ENCODE data around the gene FBRSL1. TPM values are rescaled to one million over a fixed set of nuclear protein-coding genes. Genes with fewer than 3 reads are reported as not detected.

Gene FBRSL1
- total RNA-seq, 4 donors from 2014 or later = 14.4 to 28.1 (median 18.5) TPM

DNA sequence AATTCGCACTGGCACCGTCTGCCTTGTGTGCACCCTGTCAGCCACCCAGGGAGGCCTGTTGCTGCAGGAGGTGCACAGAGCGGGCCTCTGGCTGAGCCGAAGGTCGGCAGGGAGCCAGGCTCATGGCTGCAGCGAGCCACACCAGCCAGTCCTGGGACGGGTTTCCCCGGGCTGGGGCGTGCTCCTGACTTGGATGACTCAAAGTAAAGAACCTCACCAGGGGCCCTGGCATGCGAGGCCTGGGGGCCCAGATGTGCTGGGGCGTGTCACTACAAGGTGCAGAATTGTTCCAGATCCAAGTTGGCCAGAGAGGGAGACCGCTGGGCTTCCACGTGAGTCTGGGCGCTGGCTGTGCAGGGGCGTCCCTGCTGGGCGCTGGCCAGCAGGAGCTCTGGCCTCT is 34.5 kb downstream of the FBRSL1 start:
- Histone ChIP-seq H3K36me3 (peaks cover 0 to 39% (median 23%) of the 10 kb centered on the region in 4 donors), H3K27ac (replicated peaks in 1 of 4) (no peak overlapping the region), H3K9me3 (no peaks in the 10 kb centered on the region), H3K27me3 (no peaks in the 10 kb centered on the region), H3K4me1 (peaks cover 20 to 46% (median 30%) of the 10 kb centered on the region in 4 donors), H3K4me3 (no peak overlapping the region)
- DNase-seq (ENCODE audit: extremely low spot score) = no peak
- intact Hi-C loops (cut with DNase I) = loop anchor here (5.0 kb wide), 1 partner anchor 107 kb away; no protein-coding TSS in a partner anchor
- TF ChIP-seq POLR2AphosphoS5 (IDR thresholded peaks at IDR 0.05) (no peak), EP300 (IDR thresholded peaks at IDR 0.05) (no peak), POLR2A (IDR thresholded peaks at IDR 0.05; ENCODE audit: low read depth) (no peak)
- TF ChIP-seq, protein P1, sequence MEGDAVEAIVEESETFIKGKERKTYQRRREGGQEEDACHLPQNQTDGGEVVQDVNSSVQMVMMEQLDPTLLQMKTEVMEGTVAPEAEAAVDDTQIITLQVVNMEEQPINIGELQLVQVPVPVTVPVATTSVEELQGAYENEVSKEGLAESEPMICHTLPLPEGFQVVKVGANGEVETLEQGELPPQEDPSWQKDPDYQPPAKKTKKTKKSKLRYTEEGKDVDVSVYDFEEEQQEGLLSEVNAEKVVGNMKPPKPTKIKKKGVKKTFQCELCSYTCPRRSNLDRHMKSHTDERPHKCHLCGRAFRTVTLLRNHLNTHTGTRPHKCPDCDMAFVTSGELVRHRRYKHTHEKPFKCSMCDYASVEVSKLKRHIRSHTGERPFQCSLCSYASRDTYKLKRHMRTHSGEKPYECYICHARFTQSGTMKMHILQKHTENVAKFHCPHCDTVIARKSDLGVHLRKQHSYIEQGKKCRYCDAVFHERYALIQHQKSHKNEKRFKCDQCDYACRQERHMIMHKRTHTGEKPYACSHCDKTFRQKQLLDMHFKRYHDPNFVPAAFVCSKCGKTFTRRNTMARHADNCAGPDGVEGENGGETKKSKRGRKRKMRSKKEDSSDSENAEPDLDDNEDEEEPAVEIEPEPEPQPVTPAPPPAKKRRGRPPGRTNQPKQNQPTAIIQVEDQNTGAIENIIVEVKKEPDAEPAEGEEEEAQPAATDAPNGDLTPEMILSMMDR (IDR thresholded peaks at IDR 0.05) = no peak
- WGBS = 78% methylated on average over 10 of the region's 16 CpGs

DNA sequence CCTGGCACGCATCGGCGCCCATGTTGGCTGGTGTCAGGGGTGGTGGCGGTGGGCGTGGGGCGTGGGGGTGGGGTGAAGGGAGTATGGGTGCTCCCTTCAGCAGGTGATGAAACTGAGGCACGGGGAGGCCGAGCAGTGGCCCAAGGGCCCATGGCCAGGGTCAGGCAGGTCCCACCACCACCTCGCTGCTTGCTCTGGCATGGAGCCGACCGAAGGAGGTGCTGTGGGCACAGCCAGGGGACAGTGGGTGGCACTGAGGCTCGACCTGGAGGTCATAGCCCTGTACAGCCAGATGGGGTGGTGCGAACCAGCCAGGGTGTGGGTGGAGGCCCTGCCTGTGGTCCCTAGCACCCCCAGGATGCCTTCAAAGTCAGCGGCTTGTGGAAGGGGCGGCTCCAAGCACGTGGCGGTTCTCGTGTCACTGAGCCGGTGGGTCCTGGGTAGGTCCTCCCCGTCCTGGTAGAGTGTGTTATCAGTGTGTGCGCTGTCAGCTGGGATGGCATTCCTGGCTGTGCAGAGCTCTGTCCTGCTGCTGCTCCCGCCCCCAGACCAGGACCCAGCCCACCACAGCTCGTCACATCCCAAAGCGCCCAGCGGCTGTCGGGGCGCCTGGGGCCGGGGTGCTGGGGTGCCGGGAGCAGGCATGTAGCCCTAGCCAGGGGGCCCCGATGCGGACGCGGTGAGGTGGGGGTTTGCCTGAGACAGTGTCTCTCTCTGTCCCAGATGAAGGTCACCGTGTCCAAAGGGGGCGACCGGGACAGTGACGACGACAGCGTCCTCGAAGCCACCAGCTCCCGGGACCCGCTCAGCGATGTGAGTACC is 35.3 kb downstream of the FBRSL1 start:
- Histone ChIP-seq H3K4me3 (no peak overlapping the region), H3K27ac (replicated peaks in 1 of 4) (no peak overlapping the region), H3K4me1 (peaks cover 18 to 40% (median 27%) of the 10 kb centered on the region in 4 donors), H3K36me3 (peaks cover 0 to 43% (median 25%) of the 10 kb centered on the region in 4 donors), H3K27me3 (no peaks in the 10 kb centered on the region), H3K9me3 (no peaks in the 10 kb centered on the region)
- intact Hi-C loops (cut with DNase I) = no loop called here
- TF ChIP-seq EP300 (IDR thresholded peaks at IDR 0.05) (no peak), POLR2AphosphoS5 (IDR thresholded peaks at IDR 0.05) (no peak), POLR2A (IDR thresholded peaks at IDR 0.05; ENCODE audit: low read depth) (no peak)
- TF ChIP-seq, protein P1 (IDR thresholded peaks at IDR 0.05) = no peak
- WGBS = 92% methylated on average over 11 of the region's 43 CpGs
- DNase-seq (ENCODE audit: extremely low spot score) = no peak

DNA sequence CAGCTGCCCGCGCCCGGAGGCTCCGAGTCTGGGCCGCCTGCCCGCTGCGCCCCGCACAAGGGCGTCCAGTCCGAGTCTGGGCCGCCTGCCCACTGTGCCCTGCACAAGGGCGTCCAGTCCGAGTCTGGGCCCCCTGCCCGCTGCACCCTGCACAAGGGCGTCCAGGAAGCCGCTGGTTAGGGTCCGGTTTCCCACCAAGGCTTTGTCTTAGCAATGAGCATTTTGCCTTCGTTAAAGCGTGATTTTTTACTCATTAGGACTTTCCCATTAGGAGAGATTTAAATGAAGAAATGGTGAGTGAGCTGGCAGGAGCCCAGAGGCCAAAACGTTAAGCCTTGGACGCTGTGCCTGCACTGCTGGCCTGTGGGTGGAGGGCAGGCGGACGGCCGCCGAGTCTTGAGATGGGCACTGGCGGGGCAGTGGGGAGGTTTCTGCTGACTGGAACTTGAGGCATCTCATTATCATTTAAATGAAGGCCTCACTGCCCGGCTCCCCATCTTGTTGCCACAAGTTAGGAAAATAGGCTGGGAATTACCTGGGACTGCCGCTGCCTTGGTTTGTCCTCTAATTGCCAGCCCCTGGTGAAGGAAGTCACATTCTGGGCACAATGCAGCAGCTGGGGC is 36.0 kb downstream of the FBRSL1 start:
- H3K4me3 ChIP-seq = no peak overlapping the region
- no peaks in the 10 kb centered on the region for H3K27me3 ChIP-seq
- H3K27ac ChIP-seq (replicated peaks in 1 of 4) = no peak overlapping the region
- intact Hi-C loops (cut with DNase I) = no loop called here
- no peak for TF ChIP-seq EP300 (IDR thresholded peaks at IDR 0.05)
- TF ChIP-seq POLR2A (IDR thresholded peaks at IDR 0.05; ENCODE audit: low read depth) = no peak
- no peak for TF ChIP-seq POLR2AphosphoS5 (IDR thresholded peaks at IDR 0.05)
- DNase-seq (ENCODE audit: extremely low spot score) = no peak
- peaks cover 11 to 33% (median 20%) of the 10 kb centered on the region in 4 donors for H3K4me1 ChIP-seq
- peaks cover 0 to 44% (median 24%) of the 10 kb centered on the region in 4 donors for H3K36me3 ChIP-seq
- 86% methylated on average over 14 of the region's 28 CpGs for WGBS
- no peaks in the 10 kb centered on the region for H3K9me3 ChIP-seq

DNA sequence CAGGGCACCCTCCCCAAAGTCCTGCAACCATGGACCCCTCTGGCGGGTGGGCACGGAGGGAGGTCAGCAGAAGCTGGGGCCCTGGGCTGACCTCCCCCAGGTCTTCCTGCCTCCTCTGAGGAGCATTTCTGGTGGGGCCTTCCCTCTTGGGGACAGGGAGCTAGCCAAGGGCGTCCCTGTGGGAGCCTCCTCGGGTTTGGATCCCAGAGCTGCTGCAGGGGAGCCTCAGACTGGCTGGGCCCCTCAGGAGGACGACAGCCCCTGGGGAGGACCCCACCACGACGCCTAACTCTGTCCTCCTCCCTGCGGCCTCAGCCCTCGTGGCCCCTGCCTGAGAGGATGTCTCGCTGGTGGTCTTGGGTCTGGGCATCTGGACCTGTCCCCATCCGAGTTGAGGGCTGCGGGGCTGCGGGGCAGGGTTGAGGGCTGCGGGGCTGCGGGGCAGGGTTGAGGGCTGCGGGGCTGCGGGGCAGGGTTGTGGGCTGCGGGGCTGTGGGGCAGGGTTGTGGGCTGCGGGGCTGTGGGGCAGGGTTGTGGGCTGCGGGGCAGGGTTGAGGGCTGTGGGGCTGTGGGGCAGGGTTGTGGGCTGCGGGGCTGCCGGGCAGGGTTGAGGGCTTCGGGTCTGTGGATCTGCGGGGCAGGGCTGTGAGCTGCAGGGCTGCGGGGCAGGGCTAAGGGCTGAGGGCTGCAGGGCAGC is 37.4 kb downstream of the FBRSL1 start:
- Histone ChIP-seq H3K4me1 (peaks cover 9 to 24% (median 15%) of the 10 kb centered on the region in 4 donors), H3K4me3 (no peak overlapping the region), H3K36me3 (peaks cover 0 to 45% (median 28%) of the 10 kb centered on the region in 4 donors), H3K27ac (replicated peaks in 1 of 4) (no peak overlapping the region), H3K9me3 (no peaks in the 10 kb centered on the region), H3K27me3 (no peaks in the 10 kb centered on the region)
- 88% methylated on average over 17 of the region's 25 CpGs for WGBS
- intact Hi-C loops (cut with DNase I) = no loop called here
- TF ChIP-seq POLR2A (IDR thresholded peaks at IDR 0.05; ENCODE audit: low read depth) = no peak
- TF ChIP-seq, protein P1 (IDR thresholded peaks at IDR 0.05) = no peak
- no peak for TF ChIP-seq EP300 (IDR thresholded peaks at IDR 0.05)
- no peak for TF ChIP-seq POLR2AphosphoS5 (IDR thresholded peaks at IDR 0.05)
- no peak for DNase-seq (ENCODE audit: extremely low spot score)

DNA sequence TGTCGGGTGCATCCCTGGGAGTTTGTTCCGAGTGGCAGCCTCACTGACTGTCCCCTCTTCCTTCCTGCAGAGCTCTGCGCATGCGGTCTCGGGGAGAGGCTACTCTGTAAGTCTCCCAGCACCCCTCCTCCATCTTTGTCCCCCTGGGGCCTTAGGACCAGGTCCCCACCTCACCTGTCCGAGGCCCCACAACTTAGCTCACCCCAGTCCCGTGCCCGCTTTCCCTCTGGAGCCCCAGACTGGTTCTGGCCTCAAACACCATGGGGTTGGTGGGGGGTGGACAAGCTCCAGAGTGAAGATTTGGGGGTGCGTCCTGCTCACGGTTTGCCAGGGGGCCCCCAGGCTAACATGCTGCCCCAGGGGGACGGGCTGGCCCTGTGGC is 37.9 kb downstream of the FBRSL1 start:
- Histone ChIP-seq H3K9me3 (no peaks in the 10 kb centered on the region), H3K27me3 (no peaks in the 10 kb centered on the region), H3K4me1 (peaks cover 9 to 18% (median 15%) of the 10 kb centered on the region in 4 donors), H3K27ac (replicated peaks in 1 of 4) (no peak overlapping the region), H3K4me3 (no peak overlapping the region), H3K36me3 (peaks cover 0 to 51% (median 30%) of the 10 kb centered on the region in 4 donors)
- TF ChIP-seq POLR2A (IDR thresholded peaks at IDR 0.05; ENCODE audit: low read depth) (no peak), EP300 (IDR thresholded peaks at IDR 0.05) (no peak), POLR2AphosphoS5 (IDR thresholded peaks at IDR 0.05) (no peak)
- TF ChIP-seq, protein P1 (IDR thresholded peaks at IDR 0.05) = no peak
- 95% methylated on average over 8 of the region's 11 CpGs for WGBS
- DNase-seq (ENCODE audit: extremely low spot score) = no peak
- intact Hi-C loops (cut with DNase I) = no loop called here

All from esophagus muscularis mucosa (tissue), 4 donors.